Heart left ventricle (tissue), 13 donors: ENCODE data around the gene PIK3IP1.

ENCODE experiments used
- POLR2A ChIP-seq, 2 donors: fragments of 450-650 bp; IDR thresholded peaks; one replicate each; pipeline ENCODE4 v1.6.1; 2017; ENCODE audit warnings: antibody characterized with exemption in 2 of 2, mild to moderate bottlenecking in 2 of 2, moderate library complexity in 2 of 2
- TF ChIP-seq, protein P1 (sequence below), 12 donors: fragments of 200-600 bp; sonication (generic) in 4 of 12; IDR thresholded peaks; one replicate each; pipeline versions ENCODE4 v1.5.0 to v1.8.0; 2018 to 2022; ENCODE audit warnings: antibody characterized with exemption in 12 of 12, mild to moderate bottlenecking in 5 of 12
- donor health status: ischemic (EF 13 %, LVEDD 7.1; RV severe dilation, severe dysfunction).
- donor health status: DM: no; HTN: yes; CAD: no.
- donor health status: DM: no; HTN: no; CAD: no.
- donor health status: ischemic (EF 25% LVEDD 6.9; RV normal size, moderate dysfunction).
- donor health status: ischemic (EF 25% LVEDD 5.7; RV mildly dilated, moderate dysfunction).
- donor health status: ischemic (EF 35%, LVEDD 5.7; RV mildly dilated, moderate dysfunction).
- donor health status: nonischemic (EF 11% LVEDD 7.7; RV severe dilation, severe dysfunction).
- donor health status: DM: yes; HTN: yes; CAD: no.
- donor health status: PGD.
- donor health status: ischemic (EF 29% LVEDD 5.4; RV normal size, mild dysfunction).
- donor health status: nonischemic (EF 23%, LVEDD 6.1; RV moderate dilation, normal function).

DNA sequence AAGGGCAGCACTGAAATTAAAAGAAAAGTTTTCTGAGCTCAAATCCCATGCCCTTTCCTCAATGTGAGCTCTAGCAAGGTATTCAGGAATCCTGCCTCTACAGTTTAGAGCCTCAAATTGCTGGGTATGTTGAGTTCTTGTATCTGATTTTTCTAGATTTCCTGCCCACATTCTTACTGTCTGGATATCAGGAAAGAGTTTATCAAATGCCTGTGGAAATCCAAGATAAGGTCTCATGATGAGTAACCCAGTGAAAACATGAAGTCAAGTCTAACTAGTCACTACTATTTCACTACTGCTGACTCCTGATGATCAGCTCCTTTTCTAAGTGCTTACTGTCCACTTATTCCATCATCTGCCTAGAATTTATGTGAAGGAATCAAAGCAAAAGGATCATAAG lies 50.4 kb downstream of the PIK3IP1 start:
- no peak for TF ChIP-seq POLR2A (IDR thresholded peaks at IDR 0.05)
- TF ChIP-seq, protein P1, sequence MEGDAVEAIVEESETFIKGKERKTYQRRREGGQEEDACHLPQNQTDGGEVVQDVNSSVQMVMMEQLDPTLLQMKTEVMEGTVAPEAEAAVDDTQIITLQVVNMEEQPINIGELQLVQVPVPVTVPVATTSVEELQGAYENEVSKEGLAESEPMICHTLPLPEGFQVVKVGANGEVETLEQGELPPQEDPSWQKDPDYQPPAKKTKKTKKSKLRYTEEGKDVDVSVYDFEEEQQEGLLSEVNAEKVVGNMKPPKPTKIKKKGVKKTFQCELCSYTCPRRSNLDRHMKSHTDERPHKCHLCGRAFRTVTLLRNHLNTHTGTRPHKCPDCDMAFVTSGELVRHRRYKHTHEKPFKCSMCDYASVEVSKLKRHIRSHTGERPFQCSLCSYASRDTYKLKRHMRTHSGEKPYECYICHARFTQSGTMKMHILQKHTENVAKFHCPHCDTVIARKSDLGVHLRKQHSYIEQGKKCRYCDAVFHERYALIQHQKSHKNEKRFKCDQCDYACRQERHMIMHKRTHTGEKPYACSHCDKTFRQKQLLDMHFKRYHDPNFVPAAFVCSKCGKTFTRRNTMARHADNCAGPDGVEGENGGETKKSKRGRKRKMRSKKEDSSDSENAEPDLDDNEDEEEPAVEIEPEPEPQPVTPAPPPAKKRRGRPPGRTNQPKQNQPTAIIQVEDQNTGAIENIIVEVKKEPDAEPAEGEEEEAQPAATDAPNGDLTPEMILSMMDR (IDR thresholded peaks at IDR 0.05) = no peak
